Measurements from ENCODE around the gene KLC3.
"Not testable (repeated sequence)": the region's sequence is repeated elsewhere in the genome, so short reads cannot be mapped to it uniquely, and the experiment has no call there.

The KLC3 gene

DNA sequence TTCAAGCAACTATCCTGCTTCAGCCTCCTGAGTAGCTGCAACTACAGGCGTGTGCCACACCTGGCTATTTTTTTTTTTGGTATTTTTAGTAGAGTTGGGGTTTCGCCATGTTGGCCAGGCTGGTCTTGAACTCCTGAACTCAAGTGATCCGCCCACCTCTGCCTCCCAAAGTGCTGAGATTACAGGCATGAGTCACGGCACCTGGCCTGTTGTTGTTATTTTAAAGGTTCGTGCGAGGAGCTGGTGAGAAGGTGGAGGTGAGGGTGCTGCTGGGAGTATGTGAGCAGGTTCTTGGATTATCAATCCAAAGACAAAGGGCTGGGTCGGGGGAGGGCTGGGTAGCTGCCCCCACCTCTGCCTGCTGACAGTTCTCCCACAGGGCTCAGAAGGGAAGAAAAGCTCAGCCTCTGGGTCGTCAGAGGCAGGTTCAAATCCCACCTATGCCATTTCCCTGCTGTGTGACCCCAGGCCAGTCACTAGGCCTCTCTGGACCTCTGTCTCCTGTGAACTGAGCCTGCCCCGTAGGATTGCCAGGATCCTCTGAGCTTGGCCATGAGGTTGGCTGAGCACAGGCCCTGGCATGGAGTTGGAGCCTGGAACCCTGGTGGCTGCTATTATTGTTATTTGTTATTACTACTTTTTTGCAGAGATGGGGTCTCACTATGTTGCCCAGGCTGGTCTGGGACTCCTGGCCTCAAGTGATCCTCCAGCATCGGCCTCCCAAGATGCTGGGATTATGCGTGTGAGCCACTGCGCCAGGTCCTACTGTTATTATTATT lies 19.4 kb upstream of the KLC3 start:
- DNase-seq (ENCODE audit: low read depth), result no peak

DNA sequence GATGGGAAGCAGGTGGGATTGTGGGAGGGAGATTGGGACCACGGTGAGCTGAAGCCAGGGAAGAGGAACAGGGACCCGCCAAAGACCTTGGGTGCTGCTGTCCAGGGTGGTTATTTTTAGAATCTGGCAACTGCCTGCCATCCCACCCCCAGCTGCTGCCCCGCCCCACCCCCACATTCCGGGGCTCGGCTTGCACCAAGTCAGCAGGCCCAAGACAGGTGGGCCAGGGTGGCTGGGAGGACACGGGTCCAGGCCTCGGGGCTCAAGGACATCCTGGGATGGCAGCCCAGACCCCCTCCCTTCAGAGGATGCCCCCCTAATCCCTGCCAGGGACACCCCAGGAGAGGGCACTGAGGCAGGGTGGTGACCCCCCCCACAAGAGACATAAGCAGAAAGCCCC lies 18.7 kb upstream of the KLC3 start:
- DNase-seq (ENCODE audit: low read depth), result no peak

GRCh38 chr19:45322311-45322710 lies 18.2 kb upstream of the KLC3 start:
- no peak for DNase-seq (ENCODE audit: low read depth)

- no peak for DNase-seq (ENCODE audit: low read depth)
Observed at GRCh38 chr19:45322744-45323281, 17.7 kb upstream of the KLC3 start, which contains the start of gene CKM. CKM (minus strand) TSS chr19:45322875; CDS start chr19:45319713, 3,162 bp downstream.

GRCh38 chr19:45323671-45324081 lies 16.9 kb upstream of the KLC3 start:
- DNase-seq (ENCODE audit: low read depth), result no peak

DNA sequence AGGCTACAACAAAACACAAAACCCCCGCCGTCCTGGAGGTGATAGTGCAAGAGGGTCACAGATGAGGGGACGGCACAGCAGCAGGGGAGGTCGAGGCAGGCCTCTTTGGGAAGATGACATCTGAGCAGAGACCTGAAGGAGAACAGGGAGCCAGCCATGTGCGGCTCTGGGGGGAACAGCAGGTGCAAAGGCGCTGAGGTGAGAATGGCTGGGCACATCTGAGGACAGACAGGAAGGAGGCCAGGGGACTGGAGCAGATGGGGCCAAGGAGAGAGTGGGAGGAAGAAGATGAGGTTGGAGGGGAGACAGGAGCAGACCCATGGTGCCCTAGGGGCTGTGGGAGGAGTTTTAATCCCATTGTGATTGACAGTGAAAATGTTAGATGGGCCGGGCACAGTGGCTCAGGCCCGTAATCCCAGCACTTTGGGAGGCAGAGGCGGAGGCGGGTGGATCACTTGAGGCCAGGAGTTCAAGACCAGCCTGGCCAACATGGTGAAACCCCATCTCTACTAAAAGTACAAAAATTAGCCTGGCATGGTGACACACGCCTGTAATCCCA lies 16.1 kb upstream of the KLC3 start:
- no peak for DNase-seq (ENCODE audit: low read depth)

GRCh38 chr19:45327404-45328143 lies 13.0 kb upstream of the KLC3 start:
- DNase-seq (ENCODE audit: low read depth), result no peak

- no peak for DNase-seq (ENCODE audit: low read depth)
Observed at GRCh38 chr19:45331411-45331810, 9.1 kb upstream of the KLC3 start.

GRCh38 chr19:45333609-45334303 lies 6.8 kb upstream of the KLC3 start:
- DNase-seq (ENCODE audit: low read depth), result no peak

GRCh38 chr19:45334881-45335280 lies 5.7 kb upstream of the KLC3 start:
- DNase-seq (ENCODE audit: low read depth), result not testable (repeated sequence)

DNA sequence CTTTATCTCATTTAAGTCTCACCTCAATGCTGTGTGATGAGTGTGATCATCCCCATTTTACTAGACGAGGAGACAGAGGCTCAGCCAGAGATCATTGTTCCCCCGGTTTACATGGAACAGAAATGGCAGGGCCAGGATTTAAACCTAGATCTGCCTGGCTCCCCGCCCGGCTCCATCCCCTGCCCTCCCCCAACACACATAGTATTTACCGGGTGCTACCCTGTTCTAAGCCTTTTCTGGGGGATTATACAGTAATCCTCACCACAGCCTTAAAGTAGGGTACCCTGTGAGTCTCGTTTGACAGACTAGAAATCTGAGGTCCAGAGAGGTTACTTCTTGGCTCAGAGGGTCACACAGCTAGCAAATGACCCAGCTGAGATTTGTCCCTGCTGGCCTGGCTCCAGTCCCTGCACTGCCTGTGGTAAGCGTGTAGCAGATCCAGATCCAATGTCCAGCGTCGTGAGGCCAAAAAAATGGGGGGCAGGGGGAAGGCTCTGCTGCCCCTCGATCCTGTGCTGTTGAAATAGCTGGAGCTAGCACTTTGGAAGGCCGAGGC lies 3.8 kb upstream of the KLC3 start:
- no peak for DNase-seq (ENCODE audit: low read depth)

- no peak for DNase-seq (ENCODE audit: low read depth)
Observed at GRCh38 chr19:45339629-45340028, 921 bp upstream of the KLC3 start.

DNA sequence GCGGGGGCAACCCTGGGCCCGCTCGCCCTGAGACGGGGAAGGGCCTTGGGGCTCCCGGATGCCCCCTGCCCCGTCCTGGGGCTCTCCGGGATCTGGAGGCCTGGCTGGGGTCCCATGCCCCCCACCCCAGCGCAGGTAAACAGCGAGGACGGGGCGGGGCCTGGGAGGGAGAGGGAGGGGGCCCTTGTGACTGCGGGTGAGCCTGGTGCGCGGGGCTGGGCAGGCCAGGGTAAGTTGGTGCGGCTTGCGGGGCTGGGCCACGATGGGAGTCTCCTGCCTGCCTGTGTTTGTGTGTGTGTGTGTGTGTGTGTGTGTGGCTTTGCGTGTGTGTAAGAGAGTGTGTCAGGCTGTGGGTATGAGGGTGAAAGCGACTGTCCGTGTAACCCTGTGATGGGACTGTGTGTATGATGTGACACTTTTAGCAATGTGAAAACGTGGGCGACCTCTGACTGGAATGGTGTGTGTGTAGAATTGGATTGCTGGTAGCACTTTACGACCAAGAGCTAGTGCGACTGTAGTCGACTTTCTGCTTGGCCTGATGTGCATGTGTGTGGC lies 426 bp downstream of the KLC3 start:
- DNase-seq (ENCODE audit: low read depth), result no peak

- no peak for DNase-seq (ENCODE audit: low read depth)
Observed at GRCh38 chr19:45342911-45343310, 2.4 kb downstream of the KLC3 start.

DNA sequence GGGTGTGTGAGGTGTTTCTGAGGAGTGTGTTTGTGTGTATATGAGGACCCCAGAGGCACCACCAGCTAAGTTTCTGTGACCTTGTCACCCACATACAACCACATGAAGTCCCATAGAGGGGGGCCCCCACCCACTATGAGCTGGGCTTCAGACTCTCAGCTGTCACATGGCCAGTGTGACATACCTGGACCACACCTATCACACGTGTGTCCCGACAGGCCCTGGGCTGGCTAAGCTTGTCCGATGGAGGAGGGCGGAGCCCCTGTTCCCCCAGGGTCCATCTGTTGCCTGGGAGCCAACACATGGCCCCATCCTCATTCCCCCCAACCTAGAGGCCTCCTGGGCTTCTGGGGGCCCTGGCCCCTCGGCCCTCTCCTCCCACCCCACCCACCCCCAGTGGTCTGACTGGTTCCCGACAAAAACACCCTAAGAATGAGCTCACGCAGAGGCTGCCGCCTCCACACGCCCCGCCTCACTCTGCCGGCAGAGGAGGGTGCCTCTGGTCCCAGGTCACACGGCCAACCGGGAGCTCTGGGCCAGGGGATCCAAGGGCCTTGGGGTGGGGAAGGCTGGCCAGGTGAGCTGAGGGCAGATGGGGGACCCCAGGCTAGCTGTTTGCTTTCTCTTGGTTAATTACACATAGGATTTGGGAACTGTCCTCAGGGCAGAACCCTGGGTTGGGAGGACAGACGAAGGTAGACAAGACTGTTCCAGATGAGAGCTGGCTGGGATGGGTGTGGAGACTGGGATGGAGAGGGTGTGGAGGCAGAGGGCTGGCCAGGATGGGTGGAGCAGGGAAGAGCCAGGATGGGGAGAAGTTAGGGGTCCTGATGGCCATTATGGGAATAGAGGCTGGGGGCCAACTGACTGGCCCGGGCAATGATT lies 4.3 kb downstream of the KLC3 start:
- DNase-seq (ENCODE audit: low read depth), result no peak

GRCh38 chr19:45345506-45345860 lies 4.9 kb downstream of the KLC3 start:
- no peak for DNase-seq (ENCODE audit: low read depth)

GRCh38 chr19:45346449-45346848 lies 5.9 kb downstream of the KLC3 start:
- no peak for DNase-seq (ENCODE audit: low read depth)

DNA sequence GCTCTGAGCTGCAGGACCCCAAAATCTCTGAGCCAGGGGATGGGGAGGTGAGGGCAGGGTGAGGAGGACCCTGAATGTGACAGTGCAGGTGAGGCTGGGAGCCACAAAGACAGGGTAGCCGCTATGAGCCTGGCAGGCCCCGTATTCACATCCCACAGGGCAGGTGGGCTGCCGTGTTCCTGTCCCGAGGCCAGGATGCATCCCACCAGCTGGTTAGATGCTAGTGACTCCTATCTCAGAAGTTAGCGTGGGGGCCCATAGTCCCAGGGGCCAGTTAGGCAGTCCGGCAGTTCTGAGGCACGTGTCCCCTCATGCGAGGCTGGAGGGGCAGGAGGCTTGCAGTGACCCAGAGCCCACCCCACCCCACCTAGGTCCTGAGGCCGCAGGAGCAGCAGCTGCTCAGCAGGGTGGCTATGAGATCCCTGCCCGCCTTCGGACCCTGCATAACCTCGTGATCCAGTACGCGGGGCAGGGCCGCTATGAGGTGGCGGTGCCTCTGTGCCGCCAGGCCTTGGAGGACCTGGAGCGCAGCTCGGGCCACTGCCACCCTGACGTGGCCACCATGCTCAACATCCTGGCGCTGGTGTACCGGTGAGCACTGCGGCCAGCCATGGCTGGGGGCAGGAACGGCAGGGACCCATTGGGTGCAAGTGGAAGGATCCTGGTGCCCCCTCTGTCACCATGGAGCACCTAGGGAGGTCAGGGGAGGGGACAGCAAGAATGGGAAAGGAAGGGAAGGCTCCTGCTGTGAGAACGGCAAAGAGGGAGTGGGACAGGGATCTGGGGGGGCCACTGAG lies 7.2 kb downstream of the KLC3 start:
- no peak for DNase-seq (ENCODE audit: low read depth)

DNA sequence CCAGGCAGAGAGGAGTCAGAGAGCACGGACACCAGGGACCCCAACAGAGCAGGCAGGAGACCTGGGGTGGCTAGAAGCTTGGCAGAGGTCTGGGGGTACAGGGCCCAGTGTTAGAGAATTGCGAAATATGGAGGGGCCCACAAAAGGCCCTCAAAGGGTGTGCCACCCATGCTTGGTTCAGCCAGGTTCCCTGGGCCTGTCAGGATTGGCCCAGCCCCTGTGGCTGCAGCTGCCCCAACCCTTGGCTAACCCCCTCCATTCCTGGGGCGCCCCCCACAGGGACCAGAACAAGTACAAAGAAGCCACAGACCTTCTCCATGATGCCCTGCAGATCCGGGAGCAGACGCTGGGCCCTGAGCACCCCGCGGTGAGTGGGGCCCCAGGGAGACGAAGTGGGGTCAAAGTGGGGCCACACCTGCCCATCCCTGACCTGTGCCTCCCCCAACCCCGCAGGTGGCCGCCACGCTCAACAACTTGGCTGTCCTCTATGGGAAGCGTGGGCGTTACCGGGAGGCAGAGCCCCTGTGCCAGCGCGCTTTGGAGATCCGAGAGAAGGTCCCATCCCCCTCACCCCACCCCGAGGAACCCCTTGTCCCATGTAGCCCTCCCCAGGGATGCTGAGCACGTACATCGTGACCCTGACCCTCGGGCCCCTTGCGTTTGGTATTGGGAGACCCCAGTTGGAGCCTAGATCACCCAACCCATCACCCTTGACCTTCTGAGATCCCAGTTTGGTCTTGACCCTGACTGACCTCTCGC lies 8.0 kb downstream of the KLC3 start:
- no peak for DNase-seq (ENCODE audit: low read depth)
